ENCODE results near the gene ZNF621.

ZNF621 gene

DNA sequence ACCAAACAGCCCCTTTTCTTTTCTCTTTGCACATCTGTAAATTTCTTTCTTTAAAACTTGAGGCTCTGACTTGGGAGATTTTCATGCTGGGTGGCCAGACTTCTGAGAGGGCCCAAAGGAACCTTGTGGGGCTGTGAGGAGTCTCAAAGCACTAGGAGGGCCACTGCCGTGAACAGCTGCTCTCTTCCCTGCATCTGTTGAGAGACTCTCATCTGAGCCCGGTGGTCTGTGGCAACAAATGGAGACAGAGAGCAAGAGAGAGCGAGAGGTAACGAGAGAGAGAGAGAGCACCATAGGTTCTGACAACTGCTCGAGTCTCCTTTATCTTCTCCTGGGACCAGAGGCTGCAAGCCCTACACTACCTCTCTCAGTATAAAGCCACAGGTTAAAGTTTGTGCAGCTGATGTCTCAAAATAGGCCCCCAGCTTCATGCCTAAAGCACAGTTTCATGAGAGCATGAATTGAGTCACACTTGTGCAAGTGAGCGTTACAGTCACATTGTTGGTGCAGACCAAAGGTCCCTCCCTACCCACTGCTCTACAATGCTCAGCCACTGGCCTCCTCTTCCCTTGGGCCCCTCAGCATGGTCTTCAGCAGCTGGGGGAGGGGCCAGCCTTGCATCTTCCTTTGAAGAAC is 60.7 kb downstream of the ZNF621 start:
- Histone ChIP-seq H3K4me3 (ENCODE audit: insufficient read depth, low read length, poor library complexity, severe bottlenecking) (no peak overlapping the region), H3K36me3 (ENCODE audit: low read length) (no peaks in the 10 kb centered on the region), H4K20me1 (ENCODE audit: low read depth, low read length) (no peaks in the 10 kb centered on the region), H2AFZ (ENCODE audit: low read depth, low read length, severe bottlenecking) (no peak overlapping the region), H3K9me2 (replicated peaks; ENCODE audit: insufficient read depth, low read length) (no peaks in the 10 kb centered on the region), H3K79me2 (ENCODE audit: insufficient read depth, low read length) (no peaks in the 10 kb centered on the region), H3K27me3 (ENCODE audit: low read length) (no peaks in the 10 kb centered on the region), H3K9me3 (ENCODE audit: insufficient read depth, low read length) (no peaks in the 10 kb centered on the region), H3K9ac (ENCODE audit: low read length) (no peak overlapping the region), H3F3A (ENCODE audit: insufficient read depth) (no peaks in the 10 kb centered on the region), H3K27ac (ENCODE audit: low read depth, low read length) (no peak overlapping the region), H3K4me2 (ENCODE audit: low read depth, low read length, poor library complexity, severe bottlenecking) (no peak overlapping the region)
- TF ChIP-seq EZH2phosphoT487 (conservative IDR thresholded peaks at IDR 0.05; ENCODE audit: low read length) (no peak), CTCF (IDR thresholded peaks at IDR 0.05; ENCODE audit: insufficient read depth, low read length, poor library complexity, severe bottlenecking) (no peak)

DNA sequence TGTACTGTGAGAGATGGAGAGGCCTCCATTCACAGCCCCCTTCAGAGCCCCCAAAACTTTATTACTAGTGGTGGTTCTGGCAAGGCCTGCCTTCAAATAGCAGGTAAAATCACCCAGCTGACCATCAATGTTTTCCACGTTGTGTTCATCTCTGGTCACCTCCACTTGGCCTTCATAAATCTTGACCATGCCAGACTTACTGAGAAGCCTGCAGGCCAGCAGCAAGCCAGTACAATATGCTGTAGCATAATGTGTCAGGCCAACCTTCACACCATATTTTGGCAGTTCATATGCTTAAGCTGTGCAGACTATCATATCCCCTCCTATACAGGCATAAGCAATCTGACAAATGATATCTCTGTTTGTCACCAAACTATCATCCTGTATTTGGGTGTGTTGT is 62.1 kb downstream of the ZNF621 start:
- Histone ChIP-seq H4K20me1 (ENCODE audit: low read depth, low read length) (no peaks in the 10 kb centered on the region), H3K79me2 (ENCODE audit: insufficient read depth, low read length) (no peaks in the 10 kb centered on the region), H2AFZ (ENCODE audit: low read depth, low read length, severe bottlenecking) (no peak overlapping the region), H3K9ac (ENCODE audit: low read length) (no peak overlapping the region), H3K9me2 (replicated peaks; ENCODE audit: insufficient read depth, low read length) (no peaks in the 10 kb centered on the region), H3K36me3 (ENCODE audit: low read length) (no peaks in the 10 kb centered on the region), H3K4me2 (ENCODE audit: low read depth, low read length, poor library complexity, severe bottlenecking) (no peak overlapping the region), H3K27me3 (ENCODE audit: low read length) (no peaks in the 10 kb centered on the region), H3F3A (ENCODE audit: insufficient read depth) (no peaks in the 10 kb centered on the region), H3K4me3 (ENCODE audit: insufficient read depth, low read length, poor library complexity, severe bottlenecking) (no peak overlapping the region), H3K9me3 (ENCODE audit: insufficient read depth, low read length) (no peaks in the 10 kb centered on the region), H3K27ac (ENCODE audit: low read depth, low read length) (no peak overlapping the region)
- no peak for TF ChIP-seq CTCF (IDR thresholded peaks at IDR 0.05; ENCODE audit: insufficient read depth, low read length, poor library complexity, severe bottlenecking)
- no peak for TF ChIP-seq EZH2phosphoT487 (conservative IDR thresholded peaks at IDR 0.05; ENCODE audit: low read length)

GRCh38 chr3:40588406-40588805 is 63.6 kb downstream of the ZNF621 start:
- Histone ChIP-seq H2AFZ (ENCODE audit: low read depth, low read length, severe bottlenecking) (no peak overlapping the region), H3K79me2 (ENCODE audit: insufficient read depth, low read length) (no peaks in the 10 kb centered on the region), H3K9me2 (replicated peaks; ENCODE audit: insufficient read depth, low read length) (no peaks in the 10 kb centered on the region), H4K20me1 (ENCODE audit: low read depth, low read length) (no peaks in the 10 kb centered on the region), H3K27me3 (ENCODE audit: low read length) (no peaks in the 10 kb centered on the region), H3F3A (ENCODE audit: insufficient read depth) (no peaks in the 10 kb centered on the region), H3K36me3 (ENCODE audit: low read length) (no peaks in the 10 kb centered on the region), H3K9me3 (ENCODE audit: insufficient read depth, low read length) (no peaks in the 10 kb centered on the region), H3K4me3 (ENCODE audit: insufficient read depth, low read length, poor library complexity, severe bottlenecking) (no peak overlapping the region), H3K27ac (ENCODE audit: low read depth, low read length) (no peak overlapping the region), H3K9ac (ENCODE audit: low read length) (no peak overlapping the region), H3K4me2 (ENCODE audit: low read depth, low read length, poor library complexity, severe bottlenecking) (no peak overlapping the region)
- no peak for TF ChIP-seq CTCF (IDR thresholded peaks at IDR 0.05; ENCODE audit: insufficient read depth, low read length, poor library complexity, severe bottlenecking)
- no peak for TF ChIP-seq EZH2phosphoT487 (conservative IDR thresholded peaks at IDR 0.05; ENCODE audit: low read length)

All from SU-DHL-6 (cell line).